C4-2B (cell line): ENCODE data around the gene GPR162.

Experiments used
- ZFX ChIP-seq: fragments of 450-650 bp; IDR thresholded peaks from 2 replicates; pipeline ENCODE4 v1.6.1; 2017
- TF ChIP-seq, protein P1 (sequence below): fragments of 450-650 bp; conservative IDR thresholded peaks from 2 replicates; pipeline ENCODE4 v1.5.1; 2017; ENCODE audit warnings: mild to moderate bottlenecking

DNA sequence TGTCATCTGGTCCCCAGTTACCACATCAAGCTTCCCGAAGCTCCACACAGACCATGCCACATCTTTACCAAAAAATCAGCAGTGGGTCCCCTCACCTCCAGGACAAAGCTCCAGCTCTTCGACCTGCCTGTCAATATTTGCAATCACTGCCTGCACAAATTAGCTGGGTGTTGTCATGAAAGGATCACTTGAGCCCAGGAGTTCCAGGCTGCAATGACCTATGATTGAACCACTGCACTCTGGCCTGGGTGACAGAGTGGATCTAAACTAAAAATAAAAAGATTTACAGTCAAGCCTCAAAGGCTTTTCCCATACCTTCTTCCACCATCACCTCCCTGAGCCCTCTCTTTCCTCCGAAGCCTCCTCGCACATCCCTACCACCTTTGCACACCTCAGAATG, 25.0 kb upstream of the GPR162 start:
- TF ChIP-seq, protein P1, sequence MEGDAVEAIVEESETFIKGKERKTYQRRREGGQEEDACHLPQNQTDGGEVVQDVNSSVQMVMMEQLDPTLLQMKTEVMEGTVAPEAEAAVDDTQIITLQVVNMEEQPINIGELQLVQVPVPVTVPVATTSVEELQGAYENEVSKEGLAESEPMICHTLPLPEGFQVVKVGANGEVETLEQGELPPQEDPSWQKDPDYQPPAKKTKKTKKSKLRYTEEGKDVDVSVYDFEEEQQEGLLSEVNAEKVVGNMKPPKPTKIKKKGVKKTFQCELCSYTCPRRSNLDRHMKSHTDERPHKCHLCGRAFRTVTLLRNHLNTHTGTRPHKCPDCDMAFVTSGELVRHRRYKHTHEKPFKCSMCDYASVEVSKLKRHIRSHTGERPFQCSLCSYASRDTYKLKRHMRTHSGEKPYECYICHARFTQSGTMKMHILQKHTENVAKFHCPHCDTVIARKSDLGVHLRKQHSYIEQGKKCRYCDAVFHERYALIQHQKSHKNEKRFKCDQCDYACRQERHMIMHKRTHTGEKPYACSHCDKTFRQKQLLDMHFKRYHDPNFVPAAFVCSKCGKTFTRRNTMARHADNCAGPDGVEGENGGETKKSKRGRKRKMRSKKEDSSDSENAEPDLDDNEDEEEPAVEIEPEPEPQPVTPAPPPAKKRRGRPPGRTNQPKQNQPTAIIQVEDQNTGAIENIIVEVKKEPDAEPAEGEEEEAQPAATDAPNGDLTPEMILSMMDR = no peak
- no peak for TF ChIP-seq ZFX
